H1 (cell line): ENCODE results near the gene NOBOX. TPM values are rescaled to one million over a fixed set of nuclear protein-coding genes. Genes with fewer than 3 reads are reported as not detected.

ENCODE experiments used
- CTCF ChIA-PET: fragments of 300-600 bp; sonication (Branson Sonifier 250); formaldehyde crosslinking; loops from one replicate; lab custom pipeline; 2021; ENCODE audit not compliant: partially characterized antibody; lab: Charles Lee
- POLR2A ChIA-PET: fragments of 300-600 bp; sonication (Branson Sonifier 250); formaldehyde crosslinking; loops from one replicate; lab custom pipeline; 2021; ENCODE audit warnings: inconsistent platforms; ENCODE audit not compliant: partially characterized antibody; lab: Charles Lee
- DNase-seq, 2 experiments: peaks; one replicate each; pipeline versions ENCODE4 v3.0.0 to v3.0.0-alpha.2; 2010 to 2022; ENCODE audit warnings: low spot score in 2 of 2, low read depth in 1 of 2, mixed read lengths in 1 of 2
- FAIRE-seq: peaks from 2 replicates; lab custom pipeline; 2011; peaks lifted over from hg19 to GRCh38; lab: Jason Lieb, UNC
- H2AFZ ChIP-seq: 2 replicates; pipeline ENCODE4 v1.8.1; 2012; ENCODE audit warnings: low read length, inconsistent platforms
- H2AK5ac ChIP-seq: 2 replicates; pipeline ENCODE4 v1.6.1; 2013; ENCODE audit warnings: low read depth, low read length
- H2BK120ac ChIP-seq: replicated peaks from 2 replicates; pipeline ENCODE3; 2013; ENCODE audit warnings: low read depth, low read length, inconsistent platforms
- H2BK12ac ChIP-seq: 2 replicates; pipeline ENCODE4 v1.6.1; 2013; ENCODE audit warnings: low read depth, low read length
- H2BK15ac ChIP-seq: 2 replicates; pipeline ENCODE4 v1.6.1; 2013; ENCODE audit warnings: low read length
- H2BK20ac ChIP-seq: 2 replicates; pipeline ENCODE4 v1.6.1; 2013; ENCODE audit warnings: low read length
- H2BK5ac ChIP-seq: 2 replicates; pipeline ENCODE4 v1.6.1; 2013; ENCODE audit warnings: low read depth, low read length
- H3K14ac ChIP-seq: 2 replicates; pipeline ENCODE4 v1.6.1; 2013; ENCODE audit warnings: inconsistent platforms; ENCODE audit not compliant: insufficient read length
- H3K18ac ChIP-seq: 2 replicates; pipeline ENCODE4 v1.6.1; 2013; ENCODE audit warnings: low read length; ENCODE audit errors: extremely low read depth
- H3K23ac ChIP-seq: 2 replicates; pipeline ENCODE4 v1.6.1; 2013; ENCODE audit warnings: inconsistent platforms; ENCODE audit not compliant: insufficient read length
- H3K23me2 ChIP-seq: 2 replicates; pipeline ENCODE4 v1.6.1; 2013; ENCODE audit warnings: low read depth, low read length
- H3K27ac ChIP-seq: 2 replicates; pipeline ENCODE4 v1.6.1; 2011; ENCODE audit warnings: low read depth, low read length, inconsistent platforms
- H3K27me3 ChIP-seq, 4 experiments: replicated peaks in 1 of 4; 1 replicate in 1 of 4; 2 replicates in 3 of 4; pipeline versions ENCODE4 v1.6.1 to v1.8.1; 2011 to 2013; ENCODE audit warnings: low read length in 3 of 4, mild to moderate bottlenecking in 3 of 4, inconsistent platforms in 2 of 4, mixed read lengths in 2 of 4, moderate library complexity in 1 of 4; ENCODE audit not compliant: control insufficient read depth in 3 of 4, insufficient read depth in 3 of 4; ENCODE audit errors: extremely low read depth in 1 of 4
- H3K36me3 ChIP-seq, 4 experiments: 2 replicates each; pipeline versions ENCODE4 v1.6.1 to v1.8.1; 2011 to 2013; ENCODE audit warnings: mild to moderate bottlenecking in 4 of 4, low read length in 3 of 4, moderate library complexity in 2 of 4, control low read depth in 1 of 4, inconsistent platforms in 1 of 4; ENCODE audit not compliant: insufficient read depth in 4 of 4, control insufficient read depth in 2 of 4
- H3K4ac ChIP-seq: replicated peaks from 2 replicates; pipeline ENCODE3; 2013; ENCODE audit warnings: low read length, low read depth, mixed read lengths, inconsistent platforms; ENCODE audit not compliant: insufficient read length
- H3K4me1 ChIP-seq, 4 experiments: replicated peaks in 1 of 4; 1 replicate in 1 of 4; 2 replicates in 3 of 4; pipeline versions ENCODE4 v1.6.1 to v1.8.1; 2011 to 2013; ENCODE audit warnings: low read length in 3 of 4, inconsistent platforms in 2 of 4, mixed read lengths in 1 of 4; ENCODE audit not compliant: insufficient read depth in 4 of 4, control insufficient read depth in 3 of 4
- H3K4me2 ChIP-seq, 2 experiments: 2 replicates each; pipeline versions ENCODE4 v1.6.1 to v1.8.1; 2011 to 2013; ENCODE audit warnings: low read depth in 2 of 2, low read length in 2 of 2, control low read depth in 1 of 2, inconsistent platforms in 1 of 2, mild to moderate bottlenecking in 1 of 2; ENCODE audit not compliant: insufficient read depth in 1 of 2
- H3K4me3 ChIP-seq, 4 experiments: fragments of 200-600, 300-600 bp in 1 of 4; sonication (generic), shearing (Covaris generic), sonication (Bioruptor Twin) in 1 of 4; 2 replicates each; pipeline versions ENCODE4 v1.5.1 to v1.8.1; 2011 to 2016; ENCODE audit warnings: low read length in 4 of 4, low read depth in 3 of 4, control low read depth in 2 of 4, inconsistent platforms in 2 of 4, mild to moderate bottlenecking in 2 of 4, mixed read lengths in 1 of 4, moderate library complexity in 1 of 4; ENCODE audit not compliant: insufficient read depth in 2 of 4; ENCODE audit errors: extremely low read depth in 1 of 4
- H3K56ac ChIP-seq: replicated peaks from 2 replicates; pipeline ENCODE3; 2013; ENCODE audit warnings: low read depth, mild to moderate bottlenecking, mixed read lengths, low read length, inconsistent platforms; ENCODE audit not compliant: insufficient read length
- H3K79me1 ChIP-seq: 2 replicates; pipeline ENCODE4 v1.6.1; 2013; ENCODE audit warnings: low read depth, low read length, control low read depth
- H3K79me2 ChIP-seq, 2 experiments: 2 replicates each; pipeline versions ENCODE4 v1.6.1 to v1.8.1; 2012 to 2013; ENCODE audit warnings: low read length in 2 of 2, mild to moderate bottlenecking in 2 of 2, inconsistent platforms in 1 of 2; ENCODE audit not compliant: insufficient read depth in 2 of 2, control insufficient read depth in 1 of 2
- H3K9ac ChIP-seq, 4 experiments: replicated peaks in 1 of 4; 1 replicate in 1 of 4; 2 replicates in 3 of 4; pipeline versions ENCODE4 v1.6.1 to v1.8.1; 2011 to 2013; ENCODE audit warnings: low read depth in 3 of 4, low read length in 3 of 4, control low read depth in 2 of 4, mild to moderate bottlenecking in 2 of 4, moderate library complexity in 2 of 4, inconsistent platforms in 1 of 4; ENCODE audit errors: extremely low read depth in 1 of 4
- H3K9me3 ChIP-seq, 2 experiments: 2 replicates each; pipeline versions ENCODE4 v1.6.1 to v1.8.1; 2012 to 2013; ENCODE audit warnings: mild to moderate bottlenecking in 2 of 2, moderate library complexity in 2 of 2, control low read depth in 1 of 2, inconsistent platforms in 1 of 2, low read depth in 1 of 2, low read length in 1 of 2, mixed read lengths in 1 of 2; ENCODE audit not compliant: insufficient read depth in 2 of 2
- H4K20me1 ChIP-seq, 2 experiments: replicated peaks in 1 of 2; 2 replicates each; pipeline versions ENCODE3 to v1.8.1; 2011 to 2013; ENCODE audit warnings: inconsistent platforms in 2 of 2, low read length in 2 of 2, mild to moderate bottlenecking in 1 of 2; ENCODE audit not compliant: insufficient read depth in 2 of 2, control insufficient read depth in 1 of 2
- H4K5ac ChIP-seq: 2 replicates; pipeline ENCODE4 v1.6.1; 2013; ENCODE audit warnings: low read length, low read depth, mixed read lengths, inconsistent platforms; ENCODE audit not compliant: insufficient read length
- H4K8ac ChIP-seq: 2 replicates; pipeline ENCODE4 v1.8.0; 2013; ENCODE audit warnings: mild to moderate bottlenecking, moderate library complexity, low read length, inconsistent platforms; ENCODE audit not compliant: insufficient read depth; ENCODE audit errors: extremely low read depth
- H4K91ac ChIP-seq: replicated peaks from 2 replicates; pipeline ENCODE3; 2013; ENCODE audit warnings: low read length, mixed read lengths, inconsistent platforms; ENCODE audit not compliant: insufficient read length
- BACH1 ChIP-seq: IDR thresholded peaks from 2 replicates; pipeline ENCODE4 v1.6.1; 2012; ENCODE audit warnings: low read length, improper control_type of control experiment
- CBX5 ChIP-seq: fragments of 300-800, 300-1000 bp; sonication (generic); IDR thresholded peaks from 2 replicates; pipeline ENCODE4 v1.7.1; 2016; ENCODE audit warnings: antibody characterized with exemption, low read length, low read depth
- CHD2 ChIP-seq: IDR thresholded peaks from 2 replicates; pipeline ENCODE4 v1.6.1; 2012; ENCODE audit warnings: low read length, improper control_type of control experiment
- EZH2 ChIP-seq: fragments of 200-600 bp; sonication (generic); IDR thresholded peaks from 2 replicates; pipeline ENCODE4 v1.7.1; 2012; ENCODE audit warnings: low read depth, mild to moderate bottlenecking, moderate library complexity, low read length, inconsistent platforms; ENCODE audit not compliant: severe bottlenecking
- GTF2F1 ChIP-seq: IDR thresholded peaks from 2 replicates; pipeline ENCODE4 v1.6.1; 2012; ENCODE audit warnings: low read depth, low read length, improper control_type of control experiment, borderline replicate concordance
- JUND ChIP-seq: IDR thresholded peaks from 2 replicates; pipeline ENCODE4 v1.6.1; 2011; ENCODE audit warnings: mild to moderate bottlenecking, improper control_type of control experiment, low read length
- MAFK ChIP-seq: IDR thresholded peaks from 2 replicates; pipeline ENCODE4 v1.6.1; 2012; ENCODE audit warnings: low read depth, mild to moderate bottlenecking, improper control_type of control experiment, low read length
- SP4 ChIP-seq: IDR thresholded peaks from 2 replicates; pipeline ENCODE4 v1.6.1; 2012; ENCODE audit warnings: low read length, inconsistent platforms
- TAF1 ChIP-seq: IDR thresholded peaks from 2 replicates; pipeline ENCODE4 v1.6.1; 2011; ENCODE audit warnings: mild to moderate bottlenecking, low read depth, low read length
- WGBS, 2 experiments: shearing (Covaris generic) in 1 of 2; methylation state at CpG; one replicate each; pipeline versions ENCODE4 v1.1.6 to v1.1.7; 2013 to 2015; ENCODE audit warnings: low lambda C conversion rate in 2 of 2, mixed read lengths in 2 of 2, inconsistent platforms in 1 of 2, low coverage in 1 of 2, missing lambda C conversion rate in 1 of 2; ENCODE audit not compliant: insufficient replicate concordance in 2 of 2, insufficient coverage in 1 of 2, insufficient read length in 1 of 2; ENCODE audit errors: extremely low coverage in 1 of 2, missing lambda C conversion rate in 1 of 2; 5-methylcytosine and 5-hydroxymethylcytosine counted together
- polyA plus RNA-seq, 7 experiments: library from polyadenylated mRNA; depleted of rRNA in 3 of 7; stranded (reverse) in 5 of 7; unstranded in 2 of 7; fragments of >200 nt in 5 of 7; fragments of 200-250 nt in 2 of 7; gene quantifications; 1 replicate in 5 of 7; 2 replicates in 1 of 7; 4 replicates in 1 of 7; pipeline versions ENCODE4 v1.2.1 to v1.2.3, GENCODE V29; 2011 to 2013; ENCODE audit warnings: missing spikeins in 2 of 7, mixed read lengths in 2 of 7
- total RNA-seq: library from RNA; stranded (reverse); fragmentation: NEBNext Ultra II Directional; extraction: Animal tissue kit (Norgen Biotek cat#: 25700); gene quantifications from 2 replicates; pipeline ENCODE4 v1.2.1, GENCODE V29; 2021
- TF ChIP-seq, protein P1 (sequence below): IDR thresholded peaks from 2 replicates; pipeline ENCODE4 v1.6.1; 2012; ENCODE audit warnings: inconsistent platforms
- TF ChIP-seq, protein P2 (sequence below), 3 experiments: IDR thresholded peaks; 1 replicate in 2 of 3; 2 replicates in 1 of 3; pipeline versions ENCODE4 v1.5.1 to v1.6.1; 2011; ENCODE audit warnings: low read length in 3 of 3, mild to moderate bottlenecking in 3 of 3, inconsistent platforms in 2 of 3, low read depth in 1 of 3, moderate library complexity in 1 of 3; ENCODE audit not compliant: insufficient read depth in 1 of 3; ENCODE audit errors: control extremely low read depth in 1 of 3

NOBOX gene
- total and polyA plus RNA-seq, 2 of the 8 experiments (the other 6 are each of a cell fraction or from before 2014, with no cell fraction given), result not detected

DNA sequence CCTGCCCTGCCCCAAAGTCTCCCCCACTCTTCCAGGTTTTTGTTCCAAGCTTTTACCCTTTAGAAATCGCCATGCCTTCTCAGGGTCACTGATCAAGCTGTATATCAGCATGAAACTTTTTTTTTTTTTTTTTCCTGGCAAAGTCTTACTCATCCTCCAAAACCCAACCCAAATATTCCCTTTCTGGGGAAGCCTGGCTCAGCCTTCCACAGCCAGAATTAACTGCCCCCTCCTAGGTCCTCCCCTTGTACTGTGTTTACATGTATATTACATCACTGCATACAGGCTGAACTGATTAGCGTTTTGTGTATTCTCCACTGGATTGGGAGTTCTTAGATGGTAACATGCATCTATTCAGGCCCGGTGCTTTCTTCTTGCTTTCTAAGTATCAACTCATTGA is 4.6 kb upstream of the NOBOX start:
- no peak overlapping the region for H3K27ac ChIP-seq
- H2BK20ac ChIP-seq, result no peak overlapping the region
- H3K4me3 ChIP-seq, result no peak overlapping the region
- H3K4me1 ChIP-seq, result peaks cover 0 to 6% (median 3%) of the 10 kb centered on the region in 4 experiments; a peak in 4 of 7 replicates
- no peak overlapping the region for H3K56ac ChIP-seq
- WGBS, 2 experiments, result 92% methylated on average over 3 of the region's 3 CpGs; no CpG with 5 or more reads in 1 of the 2 experiments
- H2AK5ac ChIP-seq, result no peak overlapping the region
- H3K4ac ChIP-seq, result no peak overlapping the region
- DNase-seq (no peak), FAIRE-seq (no peak)
- H2AFZ ChIP-seq, result no peak overlapping the region
- no peak overlapping the region for H3K4me2 ChIP-seq
- H3K9ac ChIP-seq, result no peak overlapping the region
- H3K18ac ChIP-seq, result no peak overlapping the region
- no peak overlapping the region for H4K5ac ChIP-seq
- ChIA-PET CTCF (no interaction called here), POLR2A (interaction anchor here (0.6 kb wide), 1 partner anchor 311 kb away, joined by 3 read pairs; no protein-coding TSS in a partner anchor)
- H2BK120ac ChIP-seq, result no peak overlapping the region
- H4K91ac ChIP-seq, result no peak overlapping the region
- H3K79me2 ChIP-seq, result no peaks in the 10 kb centered on the region
- H3K9me3 ChIP-seq, result no peaks in the 10 kb centered on the region
- H2BK5ac ChIP-seq, result no peak overlapping the region; the same call in 1 of the 2 replicates
- no peak overlapping the region for H2BK15ac ChIP-seq
- H3K23ac ChIP-seq, result no peak overlapping the region
- no peaks in the 10 kb centered on the region for H3K79me1 ChIP-seq
- no peak overlapping the region for H3K14ac ChIP-seq
- no peak overlapping the region for H4K8ac ChIP-seq
- peaks cover 0 to 2% (median 0%) of the 10 kb centered on the region in 4 experiments; a peak in 1 of 7 replicates for H3K27me3 ChIP-seq
- no peaks in the 10 kb centered on the region for H3K36me3 ChIP-seq
- no peak overlapping the region for H2BK12ac ChIP-seq
- H4K20me1 ChIP-seq, result no peaks in the 10 kb centered on the region
- H3K23me2 ChIP-seq, result no peaks in the 10 kb centered on the region
- TF ChIP-seq GTF2F1, result no peak
- TF ChIP-seq BACH1, result no peak
- no peak for TF ChIP-seq EZH2
- TF ChIP-seq TAF1, result no peak
- TF ChIP-seq, protein P1, sequence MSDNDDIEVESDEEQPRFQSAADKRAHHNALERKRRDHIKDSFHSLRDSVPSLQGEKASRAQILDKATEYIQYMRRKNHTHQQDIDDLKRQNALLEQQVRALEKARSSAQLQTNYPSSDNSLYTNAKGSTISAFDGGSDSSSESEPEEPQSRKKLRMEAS, result no peak
- no peak for TF ChIP-seq JUND
- TF ChIP-seq CHD2, result no peak
- no peak for TF ChIP-seq MAFK
- no peak for TF ChIP-seq CBX5
- TF ChIP-seq, protein P2, sequence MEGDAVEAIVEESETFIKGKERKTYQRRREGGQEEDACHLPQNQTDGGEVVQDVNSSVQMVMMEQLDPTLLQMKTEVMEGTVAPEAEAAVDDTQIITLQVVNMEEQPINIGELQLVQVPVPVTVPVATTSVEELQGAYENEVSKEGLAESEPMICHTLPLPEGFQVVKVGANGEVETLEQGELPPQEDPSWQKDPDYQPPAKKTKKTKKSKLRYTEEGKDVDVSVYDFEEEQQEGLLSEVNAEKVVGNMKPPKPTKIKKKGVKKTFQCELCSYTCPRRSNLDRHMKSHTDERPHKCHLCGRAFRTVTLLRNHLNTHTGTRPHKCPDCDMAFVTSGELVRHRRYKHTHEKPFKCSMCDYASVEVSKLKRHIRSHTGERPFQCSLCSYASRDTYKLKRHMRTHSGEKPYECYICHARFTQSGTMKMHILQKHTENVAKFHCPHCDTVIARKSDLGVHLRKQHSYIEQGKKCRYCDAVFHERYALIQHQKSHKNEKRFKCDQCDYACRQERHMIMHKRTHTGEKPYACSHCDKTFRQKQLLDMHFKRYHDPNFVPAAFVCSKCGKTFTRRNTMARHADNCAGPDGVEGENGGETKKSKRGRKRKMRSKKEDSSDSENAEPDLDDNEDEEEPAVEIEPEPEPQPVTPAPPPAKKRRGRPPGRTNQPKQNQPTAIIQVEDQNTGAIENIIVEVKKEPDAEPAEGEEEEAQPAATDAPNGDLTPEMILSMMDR (IDR thresholded peaks at IDR 0.05; ENCODE audit: control extremely low read depth in 1 of 3, insufficient read depth in 1 of 3, low read depth in 1 of 3, low read length in 3 of 3), result no peak
- no peak for TF ChIP-seq SP4
